ENCODE results near the gene RBP3.

The RBP3 gene

DNA sequence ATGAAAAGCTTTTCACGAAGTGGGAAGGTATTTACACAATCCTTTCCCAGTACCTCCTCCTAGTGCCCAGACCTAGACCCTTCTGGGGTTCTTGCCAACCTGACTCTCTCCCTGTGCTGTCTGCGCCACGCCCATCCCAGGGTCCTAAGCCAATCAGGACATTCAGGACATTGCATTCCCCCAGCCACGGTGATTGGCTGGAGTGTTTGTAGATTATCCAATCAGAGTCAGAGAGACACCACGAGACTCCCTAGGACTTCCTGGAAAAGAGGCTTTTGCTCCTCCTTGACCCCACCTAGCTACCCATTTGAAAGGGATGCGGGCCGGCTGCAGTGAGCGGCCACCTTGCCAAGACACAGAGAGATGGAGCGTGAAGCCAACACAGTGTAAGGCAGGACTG is 29.5 kb upstream of the RBP3 start:
- no peak for DNase-seq (ENCODE audit: low read depth in 2 of 2)

- no peak for DNase-seq (ENCODE audit: low read depth in 2 of 2)
Measured at GRCh38 chr10:47319784-47320183, 28.4 kb upstream of the RBP3 start.

DNA sequence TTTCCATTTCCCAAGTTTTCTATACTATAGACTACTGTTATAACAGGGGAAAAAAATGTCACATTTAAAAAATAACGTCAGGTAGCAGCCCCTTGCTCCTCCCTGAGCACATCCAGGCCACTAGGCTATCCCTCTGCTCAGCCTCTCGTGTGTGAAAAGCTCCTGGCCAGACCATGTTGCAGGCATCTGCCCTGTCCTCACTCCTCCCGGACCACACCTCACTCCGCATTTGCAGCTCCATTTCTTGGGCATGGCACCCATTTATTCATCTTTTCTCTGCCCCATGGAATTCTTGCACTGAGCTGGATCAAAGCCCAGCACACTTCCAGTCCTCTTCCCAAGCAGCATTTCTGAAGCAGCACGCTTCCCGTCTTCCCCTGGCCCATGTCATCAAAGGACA is 27.4 kb upstream of the RBP3 start:
- DNase-seq (ENCODE audit: low read depth in 2 of 2) = no peak

- DNase-seq (ENCODE audit: low read depth in 2 of 2) = no peak
Measured at GRCh38 chr10:47321521-47322195, 26.5 kb upstream of the RBP3 start.

DNA sequence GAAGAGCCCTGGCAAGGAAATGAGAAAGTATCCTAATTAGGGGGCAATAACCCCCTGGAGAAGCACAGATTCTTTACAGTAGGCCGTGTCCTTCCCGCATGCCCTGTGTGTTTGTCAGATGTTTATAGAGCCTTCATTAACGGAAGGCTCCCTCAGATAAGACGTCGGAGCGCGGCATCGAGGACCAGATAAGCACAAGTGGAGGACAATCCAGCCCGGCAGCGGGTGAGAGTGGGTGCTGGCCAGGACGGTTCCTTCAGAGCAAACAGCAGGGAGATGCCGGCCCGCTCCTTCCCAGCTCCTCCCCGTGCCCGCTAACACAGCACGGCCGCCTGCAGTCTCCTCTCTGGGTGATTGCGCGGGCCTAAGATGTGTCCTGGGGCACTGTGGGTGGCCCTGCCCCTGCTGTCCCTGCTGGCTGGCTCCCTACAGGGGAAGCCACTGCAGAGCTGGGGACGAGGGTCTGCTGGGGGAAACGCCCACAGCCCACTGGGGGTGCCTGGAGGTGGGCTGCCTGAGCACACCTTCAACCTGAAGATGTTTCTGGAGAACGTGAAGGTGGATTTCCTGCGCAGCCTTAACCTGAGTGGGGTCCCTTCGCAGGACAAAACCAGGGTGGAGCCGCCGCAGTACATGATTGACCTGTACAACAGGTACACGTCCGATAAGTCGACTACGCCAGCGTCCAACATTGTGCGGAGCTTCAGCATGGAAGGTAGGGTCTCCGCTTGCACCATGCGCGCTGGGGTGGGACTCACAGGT is 25.7 kb upstream of the RBP3 start, which contains the start of gene GDF2:
GDF2 (plus strand) TSS at position 155 of the 762 bp plus-strand sequence; CDS start at position 370, 215 bp downstream.
- no peak for DNase-seq (ENCODE audit: low read depth in 2 of 2)

GRCh38 chr10:47323087-47323486 is 25.1 kb upstream of the RBP3 start:
- DNase-seq (ENCODE audit: low read depth in 2 of 2) = no peak

DNA sequence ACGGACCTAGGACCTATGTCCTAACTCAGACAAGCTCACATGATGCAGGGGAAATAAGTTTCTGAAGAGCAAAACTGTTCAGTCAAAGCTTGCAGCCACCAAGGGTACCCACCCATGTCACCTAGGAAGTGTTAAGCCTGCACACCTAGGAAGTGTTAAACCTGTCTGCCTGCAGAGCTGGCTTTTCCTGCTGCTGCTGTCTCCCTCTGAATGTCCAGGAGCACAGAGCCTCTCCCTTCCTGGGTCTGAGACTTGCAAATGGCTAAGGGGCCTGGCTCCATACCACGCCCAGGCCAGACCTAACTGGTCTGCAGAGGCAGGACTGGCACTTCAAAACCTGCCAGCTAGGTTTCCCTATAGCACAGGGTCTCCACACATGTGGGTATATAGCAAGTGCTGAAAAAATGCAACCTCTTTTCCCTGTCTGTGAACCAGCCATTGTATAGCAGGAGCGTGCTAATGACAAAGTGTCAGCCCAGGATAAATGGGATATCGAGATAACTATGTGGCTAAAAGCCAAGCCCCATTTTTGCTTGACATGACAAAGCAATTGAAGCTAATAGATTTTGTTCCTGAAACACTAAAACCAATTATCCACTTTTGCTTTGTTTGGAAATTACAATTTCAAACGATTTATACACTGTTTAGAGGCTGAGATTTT is 24.4 kb upstream of the RBP3 start:
- no peak for DNase-seq (ENCODE audit: low read depth in 2 of 2)

- DNase-seq (ENCODE audit: low read depth in 2 of 2) = no peak
Measured at GRCh38 chr10:47325303-47326291, 22.6 kb upstream of the RBP3 start.

GRCh38 chr10:47326306-47326926 is 21.7 kb upstream of the RBP3 start:
- no peak for DNase-seq (ENCODE audit: low read depth in 2 of 2)

DNA sequence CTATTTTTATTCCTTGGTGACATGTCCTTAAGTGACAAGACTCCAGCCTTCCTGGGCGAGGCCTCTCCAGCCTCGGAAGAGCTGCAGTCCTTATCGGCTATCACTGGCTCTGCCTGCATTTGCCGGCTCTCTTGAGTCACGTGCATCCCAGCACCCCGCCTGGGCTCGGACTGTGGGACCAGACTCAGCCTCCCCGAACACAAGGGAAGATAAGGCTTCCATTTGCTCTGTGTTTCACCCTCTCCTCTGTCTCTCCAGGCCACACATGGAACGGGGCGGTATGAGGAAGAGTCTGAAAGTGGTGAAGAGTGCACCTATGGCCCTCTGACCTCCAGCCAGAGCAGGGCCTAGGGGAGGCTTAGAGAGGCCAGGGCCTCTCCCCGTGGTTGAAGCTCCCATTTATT is 21.2 kb upstream of the RBP3 start:
- no peak for DNase-seq (ENCODE audit: low read depth in 2 of 2)

- no peak for DNase-seq (ENCODE audit: low read depth in 2 of 2)
Measured at GRCh38 chr10:47329855-47330254, 18.3 kb upstream of the RBP3 start.

- DNase-seq (ENCODE audit: low read depth in 2 of 2) = no peak
Measured at GRCh38 chr10:47330366-47330765, 17.8 kb upstream of the RBP3 start.

GRCh38 chr10:47330804-47331203 is 17.4 kb upstream of the RBP3 start:
- DNase-seq (ENCODE audit: low read depth in 2 of 2) = no peak

- DNase-seq (ENCODE audit: low read depth in 2 of 2) = no peak
Measured at GRCh38 chr10:47331491-47331890, 16.7 kb upstream of the RBP3 start.

DNA sequence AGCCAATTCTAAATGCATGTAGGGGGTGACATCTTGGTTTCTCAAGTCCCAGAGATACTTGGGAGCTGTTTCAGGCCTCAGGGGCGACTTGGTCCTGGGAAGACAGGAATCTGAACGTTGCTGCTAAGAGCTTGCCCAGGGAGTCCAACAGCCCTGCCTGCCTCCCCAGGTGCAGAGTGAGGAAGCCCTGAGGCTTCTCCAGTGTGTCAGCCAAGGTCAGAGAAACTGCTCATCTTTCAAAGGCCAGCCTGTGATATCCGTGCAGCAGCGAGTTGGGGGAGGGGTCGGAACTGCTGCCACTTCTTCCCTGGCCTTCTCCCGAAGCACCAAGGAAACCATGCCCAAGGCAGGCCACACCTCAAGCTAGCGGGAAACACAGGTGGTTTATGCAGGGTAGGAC is 16.2 kb upstream of the RBP3 start:
- DNase-seq (ENCODE audit: low read depth in 2 of 2) = no peak

DNA sequence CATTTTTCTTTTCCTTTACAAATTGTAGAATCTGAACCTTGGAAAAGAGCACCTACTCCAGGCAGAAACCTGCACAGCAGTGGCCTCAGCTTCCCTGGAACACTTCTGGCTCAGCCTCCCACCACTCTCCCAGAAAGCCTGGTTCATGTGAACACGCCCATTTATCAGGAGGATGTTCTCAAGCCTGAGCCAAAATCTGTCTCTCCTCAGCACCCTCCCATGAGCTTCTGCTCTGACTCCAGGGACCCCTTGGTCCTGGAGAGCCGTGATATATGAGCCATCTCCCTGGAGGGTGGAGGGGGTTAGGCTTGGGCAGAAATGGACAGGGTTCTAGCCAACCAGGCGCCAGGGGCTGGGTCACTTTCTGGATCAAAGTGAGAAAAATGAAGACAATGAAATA is 15.8 kb upstream of the RBP3 start:
- no peak for DNase-seq (ENCODE audit: low read depth in 2 of 2)

DNA sequence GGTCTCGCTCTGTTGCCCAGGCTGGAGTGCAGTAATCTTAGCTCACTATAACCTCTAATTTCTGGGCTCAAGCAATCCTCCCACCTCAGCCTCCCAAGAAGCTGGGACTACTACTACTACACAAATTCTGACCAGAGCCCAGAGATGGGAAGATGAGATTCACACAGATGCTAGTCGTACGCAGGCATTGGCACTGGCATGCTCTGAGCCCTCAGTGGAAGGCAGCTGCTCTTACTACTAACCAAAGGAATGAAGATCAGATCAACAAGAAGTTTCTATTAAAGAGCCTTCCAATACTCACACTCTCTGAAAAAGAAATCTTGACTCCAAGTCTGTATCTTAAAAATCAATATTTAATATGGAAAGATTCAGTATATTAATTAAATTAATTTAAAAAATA is 15.2 kb upstream of the RBP3 start:
- no peak for DNase-seq (ENCODE audit: low read depth in 2 of 2)

DNA sequence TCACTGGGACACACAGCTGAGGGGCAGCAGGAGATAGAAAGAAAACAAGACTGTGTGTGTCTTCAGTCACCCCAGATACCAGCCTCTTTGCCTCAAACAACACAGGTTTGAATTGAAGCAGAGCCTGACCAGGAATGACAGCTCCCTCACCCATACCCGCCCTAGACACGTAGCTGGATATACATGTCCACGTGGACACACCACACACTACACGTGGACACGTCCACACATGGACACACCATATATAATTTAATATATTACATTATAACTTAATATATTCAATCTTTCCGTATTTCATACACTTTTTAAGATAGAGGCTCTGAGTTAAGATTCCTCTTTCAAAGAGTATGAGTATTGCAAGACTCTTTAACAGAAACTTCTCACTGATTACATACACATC is 14.6 kb upstream of the RBP3 start:
- no peak for DNase-seq (ENCODE audit: low read depth in 2 of 2)

DNA sequence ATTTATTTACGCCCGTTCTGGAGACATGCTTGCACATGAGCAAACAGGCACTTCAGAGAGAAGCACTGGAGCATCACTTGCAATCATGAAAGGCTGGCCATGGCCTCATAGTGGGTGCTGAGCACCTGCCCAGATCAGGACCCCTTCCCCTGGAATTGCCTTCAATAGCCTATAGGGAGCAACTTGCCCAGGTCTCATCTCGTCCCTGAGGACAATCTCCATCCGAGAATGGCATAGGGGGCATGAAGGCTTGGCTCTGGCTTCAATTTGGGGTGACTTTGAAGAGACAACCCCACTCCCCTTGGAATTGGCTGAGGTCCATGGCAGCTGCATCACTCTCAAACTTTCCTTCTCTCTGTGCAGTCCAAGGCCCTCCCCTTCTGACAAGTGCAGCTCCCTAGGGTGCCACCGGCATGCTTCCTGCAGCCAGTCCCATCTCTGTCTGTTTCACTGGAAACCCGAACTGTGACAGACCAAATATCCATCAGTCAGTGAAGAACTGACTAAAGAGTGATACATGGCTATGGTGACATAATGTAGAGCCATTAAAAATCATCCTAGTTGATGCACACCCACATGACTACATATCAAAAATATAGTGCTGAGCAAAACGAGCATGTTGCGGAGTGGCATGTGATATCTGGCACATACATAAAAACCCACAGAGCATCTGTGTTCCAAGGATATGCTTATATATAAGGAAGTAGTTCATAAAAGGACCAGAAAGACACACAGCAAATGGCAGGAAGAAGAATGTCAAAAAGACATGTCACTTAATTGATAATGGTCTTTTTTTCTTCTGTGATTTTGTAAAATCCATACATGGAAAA is 13.5 kb upstream of the RBP3 start:
- no peak for DNase-seq (ENCODE audit: low read depth in 2 of 2)

GRCh38 chr10:47335906-47336305 is 12.3 kb upstream of the RBP3 start:
- no peak for DNase-seq (ENCODE audit: low read depth in 2 of 2)

Measured in fibroblast of skin of left biceps (primary cell).